Measurements from ENCODE around the gene ELMO2. TPM values are rescaled to one million over a fixed set of nuclear protein-coding genes. Genes with fewer than 3 reads are reported as not detected.

The ELMO2 gene
- total RNA-seq, 1 experiment from 2014 or later, result 51.6 TPM

- Histone ChIP-seq H3K27me3 (peaks cover 72% of the 10 kb centered on the region), H3K9me3 (replicated peaks) (no peaks in the 10 kb centered on the region), H3K4me1 (peaks cover 9% of the 10 kb centered on the region; the same call in 1 of the 2 replicates), H3K27ac (no peak overlapping the region), H3K36me3 (no peaks in the 10 kb centered on the region), H3K4me3 (no peak overlapping the region)
- DNase-seq, result no peak
Observed at GRCh38 chr20:46330072-46330763, 76.2 kb downstream of the ELMO2 start.

GRCh38 chr20:46328200-46328882 lies 78.1 kb downstream of the ELMO2 start:
- peaks cover 56% of the 10 kb centered on the region for H3K27me3 ChIP-seq
- no peak for DNase-seq
- H3K27ac ChIP-seq, result no peak overlapping the region
- H3K36me3 ChIP-seq, result no peaks in the 10 kb centered on the region
- no peak overlapping the region for H3K4me3 ChIP-seq
- peaks cover 9% of the 10 kb centered on the region; the same call in 1 of the 2 replicates for H3K4me1 ChIP-seq
- no peaks in the 10 kb centered on the region for H3K9me3 ChIP-seq (replicated peaks)

DNA sequence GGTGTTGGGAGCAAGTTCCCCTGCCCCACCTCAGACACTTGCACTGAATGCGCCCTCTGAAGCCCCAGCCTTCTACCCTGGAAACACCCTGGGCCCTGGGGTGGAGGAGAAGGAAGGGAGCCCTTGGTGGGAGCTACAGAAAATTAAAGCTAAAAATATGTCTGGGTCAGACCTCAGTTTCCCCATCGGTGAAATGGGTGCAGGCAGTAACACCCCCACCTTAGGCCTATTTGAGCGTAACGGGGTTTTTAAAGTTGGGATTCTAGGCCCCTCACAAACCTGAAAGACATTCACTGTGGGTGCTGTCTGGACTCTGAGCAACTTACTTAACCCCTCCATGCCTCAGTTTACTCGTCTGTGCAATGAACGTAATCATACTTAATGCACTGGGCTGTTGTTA lies 78.9 kb downstream of the ELMO2 start:
- H3K36me3 ChIP-seq, result no peaks in the 10 kb centered on the region
- H3K4me1 ChIP-seq, result peaks cover 9% of the 10 kb centered on the region; the same call in 1 of the 2 replicates
- DNase-seq, result no peak
- H3K27me3 ChIP-seq, result peaks cover 48% of the 10 kb centered on the region
- no peak overlapping the region for H3K4me3 ChIP-seq
- H3K9me3 ChIP-seq (replicated peaks), result no peaks in the 10 kb centered on the region
- no peak overlapping the region for H3K27ac ChIP-seq

GRCh38 chr20:46325789-46326188 lies 80.6 kb downstream of the ELMO2 start:
- no peaks in the 10 kb centered on the region for H3K36me3 ChIP-seq
- peaks cover 9% of the 10 kb centered on the region; the same call in 1 of the 2 replicates for H3K4me1 ChIP-seq
- no peak for DNase-seq
- H3K27me3 ChIP-seq, result peaks cover 38% of the 10 kb centered on the region
- H3K9me3 ChIP-seq (replicated peaks), result no peaks in the 10 kb centered on the region
- H3K4me3 ChIP-seq, result no peak overlapping the region
- H3K27ac ChIP-seq, result no peak overlapping the region

DNA sequence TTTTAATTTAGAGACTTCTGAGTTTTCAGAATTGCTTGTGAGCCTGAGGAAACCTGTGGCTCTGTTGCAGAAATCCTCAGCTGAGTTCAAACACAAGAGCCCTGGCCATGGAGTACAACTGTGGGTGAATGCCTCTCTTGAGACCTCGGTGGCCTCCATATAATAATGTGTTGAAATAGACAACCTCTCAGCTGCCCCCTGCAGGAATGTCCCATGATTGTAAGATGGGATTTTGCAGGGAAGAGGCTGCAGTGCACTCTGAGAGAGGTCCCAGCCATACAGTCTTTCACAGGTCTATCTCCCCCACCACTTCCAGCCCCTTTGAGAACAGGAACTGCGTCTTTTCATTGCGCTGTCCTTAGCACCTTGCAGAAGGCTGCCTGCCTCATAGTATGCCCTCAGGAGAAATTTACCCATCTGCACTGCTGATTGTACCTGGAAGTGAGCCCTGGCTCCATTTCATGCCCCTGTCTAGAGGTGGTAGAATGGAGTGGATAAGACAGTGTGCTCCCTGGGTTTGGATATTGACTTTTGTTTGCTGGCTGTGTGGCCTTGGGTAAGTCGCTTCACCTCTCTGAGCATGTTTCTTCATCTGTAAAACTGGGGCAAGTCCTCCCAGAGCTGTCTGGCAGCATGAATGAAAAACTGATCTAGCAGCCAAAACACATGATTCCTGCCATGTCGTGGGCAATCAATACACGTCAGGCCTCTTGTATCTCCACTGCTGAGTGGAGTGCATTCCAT lies 81.3 kb downstream of the ELMO2 start:
- Histone ChIP-seq H3K27me3 (peaks cover 31% of the 10 kb centered on the region), H3K4me1 (peaks cover 2% of the 10 kb centered on the region; the same call in 1 of the 2 replicates), H3K36me3 (no peaks in the 10 kb centered on the region), H3K9me3 (replicated peaks) (no peaks in the 10 kb centered on the region), H3K27ac (no peak overlapping the region), H3K4me3 (no peak overlapping the region)
- peak; percentile 57 to 74 for DNase-seq

GRCh38 chr20:46324379-46324778 lies 82.0 kb downstream of the ELMO2 start:
- Histone ChIP-seq H3K27me3 (peaks cover 26% of the 10 kb centered on the region), H3K4me3 (no peak overlapping the region), H3K27ac (no peak overlapping the region), H3K36me3 (no peaks in the 10 kb centered on the region), H3K4me1 (no peaks in the 10 kb centered on the region), H3K9me3 (replicated peaks) (no peaks in the 10 kb centered on the region)
- no peak for DNase-seq

DNA sequence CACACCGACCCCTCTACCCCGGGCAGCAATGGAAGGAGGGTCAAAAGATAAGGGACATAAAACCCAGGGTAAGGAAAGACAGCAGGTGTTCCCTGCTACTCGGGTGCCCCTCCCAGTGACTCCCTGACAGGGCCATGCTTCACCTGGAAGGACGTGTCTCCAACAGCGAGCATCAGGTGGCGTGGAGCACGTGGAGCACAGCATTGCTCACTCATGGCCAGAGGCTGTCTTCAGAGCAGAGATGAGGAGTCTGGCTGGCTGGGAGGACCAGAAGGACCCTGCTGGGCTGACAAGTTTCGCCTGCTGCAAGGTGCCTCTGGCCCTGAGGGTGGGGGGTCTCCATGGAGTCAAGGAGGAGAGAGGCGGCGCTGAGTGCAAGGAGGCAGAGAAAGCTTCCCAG lies 82.9 kb downstream of the ELMO2 start:
- no peaks in the 10 kb centered on the region for H3K4me1 ChIP-seq
- no peaks in the 10 kb centered on the region for H3K36me3 ChIP-seq
- no peak for DNase-seq
- H3K27ac ChIP-seq, result no peak overlapping the region
- H3K4me3 ChIP-seq, result no peak overlapping the region
- H3K27me3 ChIP-seq, result peaks cover 21% of the 10 kb centered on the region
- no peaks in the 10 kb centered on the region for H3K9me3 ChIP-seq (replicated peaks)

GRCh38 chr20:46322641-46323040 lies 83.8 kb downstream of the ELMO2 start:
- H3K4me3 ChIP-seq, result no peak overlapping the region
- H3K36me3 ChIP-seq, result no peaks in the 10 kb centered on the region
- H3K27me3 ChIP-seq, result peaks cover 21% of the 10 kb centered on the region
- no peak for DNase-seq
- no peak overlapping the region for H3K27ac ChIP-seq
- peaks cover 4% of the 10 kb centered on the region for H3K4me1 ChIP-seq
- no peaks in the 10 kb centered on the region for H3K9me3 ChIP-seq (replicated peaks)

- Histone ChIP-seq H3K9me3 (replicated peaks) (no peaks in the 10 kb centered on the region), H3K27me3 (peaks cover 41% of the 10 kb centered on the region), H3K4me1 (peaks cover 13% of the 10 kb centered on the region), H3K36me3 (no peaks in the 10 kb centered on the region), H3K4me3 (peak overlapping the region; percentile 43), H3K27ac (peak overlapping the region; percentile 87)
- DNase-seq, result no peak
Observed at GRCh38 chr20:46317685-46318177, 88.7 kb downstream of the ELMO2 start.

DNA sequence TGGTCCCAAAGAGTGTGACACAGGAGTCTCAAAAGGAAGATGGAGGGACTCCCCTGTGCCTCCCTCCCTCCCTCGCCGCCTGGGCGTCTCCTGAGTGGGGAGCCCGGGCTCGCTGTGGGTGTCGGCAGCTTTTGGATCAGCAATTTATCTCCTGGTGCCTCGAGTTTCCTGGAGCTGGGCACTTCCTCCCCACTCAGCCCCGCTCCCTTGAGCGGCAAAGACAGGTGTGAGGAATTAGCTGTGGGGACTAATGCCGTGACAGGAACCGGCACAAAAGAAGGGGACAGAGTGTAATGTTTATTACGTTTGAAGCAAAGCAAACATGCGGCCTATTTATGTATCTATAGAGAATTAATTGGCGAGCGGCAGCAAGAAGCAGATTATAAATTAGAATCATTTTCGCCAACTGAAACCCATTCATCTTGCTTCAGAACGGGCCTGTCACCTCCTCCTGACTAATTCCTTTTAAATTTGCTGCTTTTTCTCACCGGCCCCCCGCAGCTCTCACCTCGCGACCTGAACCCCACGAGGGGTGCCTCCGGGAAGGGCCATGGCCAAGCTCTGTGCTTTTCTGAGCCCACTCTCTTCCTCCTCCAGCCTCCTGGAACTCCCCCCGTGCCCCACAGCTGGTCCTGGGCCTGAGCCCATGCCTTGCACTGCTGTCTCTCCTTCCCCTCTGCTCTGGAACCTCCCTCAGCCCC lies 89.3 kb downstream of the ELMO2 start:
- peak overlapping the region; percentile 43 for H3K4me3 ChIP-seq
- no peaks in the 10 kb centered on the region for H3K9me3 ChIP-seq (replicated peaks)
- DNase-seq, result peak; percentile 88 to 96
- peaks cover 45% of the 10 kb centered on the region for H3K27me3 ChIP-seq
- H3K36me3 ChIP-seq, result no peaks in the 10 kb centered on the region
- H3K27ac ChIP-seq, result peak overlapping the region; percentile 87
- H3K4me1 ChIP-seq, result peaks cover 13% of the 10 kb centered on the region

Other genes starting within 250 kb of the ELMO2 start
- 0.06 TPM in 1 of 2 replicates, not detected in the other for gene CDH22, start 98.1 kb downstream of the ELMO2 start, total RNA-seq (2014; rRNA removed; shearing (Covaris generic))
- 0.32 and 0.35 TPM in 2 replicates for gene ZNF334, start 106.9 kb upstream of the ELMO2 start, total RNA-seq (2014; rRNA removed; shearing (Covaris generic))
- not detected in 2 replicates for gene OCSTAMP, start 144.0 kb upstream of the ELMO2 start, total RNA-seq (2014; rRNA removed; shearing (Covaris generic))
- not detected in 2 replicates for gene SLC13A3, start 244.8 kb upstream of the ELMO2 start, total RNA-seq (2014; rRNA removed; shearing (Covaris generic))